Tibial nerve (tissue), 4 donors: ENCODE data around the gene IRS2.

Experiments used
- CTCF ChIP-seq, 5 experiments: fragments of 200-600 bp in 3 of 5; fragments of 450-650 bp in 2 of 5; sonication (generic) in 3 of 5; IDR thresholded peaks; one replicate each; pipeline ENCODE4 v1.5.1; 2016 to 2019; ENCODE audit warnings: antibody characterized with exemption in 5 of 5, mild to moderate bottlenecking in 3 of 5, moderate library complexity in 2 of 5
- EP300 ChIP-seq, 2 donors: sonication (generic); formaldehyde crosslinking; IDR thresholded peaks; one replicate each; pipeline ENCODE4 v1.6.1; 2017; ENCODE audit warnings: antibody characterized with exemption in 2 of 2, mild to moderate bottlenecking in 1 of 2
- POLR2A ChIP-seq, 2 donors: fragments of 450-650 bp; IDR thresholded peaks; one replicate each; pipeline ENCODE4 v1.6.1; 2017; ENCODE audit warnings: antibody characterized with exemption in 2 of 2, mild to moderate bottlenecking in 2 of 2, moderate library complexity in 2 of 2

- TF ChIP-seq POLR2A (IDR thresholded peaks at IDR 0.05), result no peak
- TF ChIP-seq EP300 (IDR thresholded peaks at IDR 0.05), result peak in 1 of 2 donors; percentile 41
- no peak for TF ChIP-seq CTCF (IDR thresholded peaks at IDR 0.05)
Observed at GRCh38 chr13:109740121-109740520, 46.3 kb downstream of the IRS2 start.
